GM19240 (cell line): ENCODE results near the gene CAMK2B.

Experiments
- DNase-seq: peaks from one replicate; pipeline ENCODE4 v3.0.0; 2011; ENCODE audit warnings: low spot score; ENCODE audit not compliant: insufficient read length

Gene CAMK2B

GRCh38 chr7:44258423-44258760, 67.0 kb downstream of the CAMK2B start:
- DNase-seq: no peak

GRCh38 chr7:44257618-44258422, 67.6 kb downstream of the CAMK2B start:
- DNase-seq: peak; percentile 74

GRCh38 chr7:44257213-44257612, 68.2 kb downstream of the CAMK2B start:
- DNase-seq: no peak

- DNase-seq: no peak
Observed at GRCh38 chr7:44256459-44256858, 68.9 kb downstream of the CAMK2B start.

- no peak for DNase-seq
Observed at GRCh38 chr7:44251881-44252280, 73.5 kb downstream of the CAMK2B start.

GRCh38 chr7:44251269-44251668, 74.1 kb downstream of the CAMK2B start:
- no peak for DNase-seq

- no peak for DNase-seq
Observed at GRCh38 chr7:44249639-44250234, 75.7 kb downstream of the CAMK2B start.

GRCh38 chr7:44247868-44248651, 77.3 kb downstream of the CAMK2B start:
- DNase-seq: no peak

- DNase-seq: no peak
Observed at GRCh38 chr7:44246396-44247113, 78.8 kb downstream of the CAMK2B start.

- DNase-seq: peak; percentile 65
Observed at GRCh38 chr7:44244282-44244681, 81.1 kb downstream of the CAMK2B start.

- DNase-seq: no peak
Observed at GRCh38 chr7:44242091-44242490, 83.3 kb downstream of the CAMK2B start.

GRCh38 chr7:44240983-44241510, 84.3 kb downstream of the CAMK2B start:
- peak; percentile 96 for DNase-seq

- DNase-seq: no peak
Observed at GRCh38 chr7:44240376-44240775, 85.0 kb downstream of the CAMK2B start.

GRCh38 chr7:44239361-44239760, 86.0 kb downstream of the CAMK2B start:
- DNase-seq: no peak

- DNase-seq: no peak
Observed at GRCh38 chr7:44238116-44238695, 87.2 kb downstream of the CAMK2B start.

GRCh38 chr7:44237696-44238095, 87.7 kb downstream of the CAMK2B start:
- DNase-seq: no peak

GRCh38 chr7:44236333-44236728, 89.1 kb downstream of the CAMK2B start:
- no peak for DNase-seq

GRCh38 chr7:44235582-44236332, 89.6 kb downstream of the CAMK2B start:
- no peak for DNase-seq

- no peak for DNase-seq
Observed at GRCh38 chr7:44235066-44235465, 90.3 kb downstream of the CAMK2B start.
